Panc1 (cell line): ENCODE results near the gene TRIM14.

Experiments used
- POLR2AphosphoS5 ChIP-seq: IDR thresholded peaks from 2 replicates; pipeline ENCODE4 v1.6.1; 2012; ENCODE audit warnings: mild to moderate bottlenecking, low read depth, low read length, moderate library complexity
- SIN3A ChIP-seq: IDR thresholded peaks from 2 replicates; pipeline ENCODE4 v1.6.1; 2012; ENCODE audit warnings: low read depth, mild to moderate bottlenecking, low read length, moderate library complexity, borderline replicate concordance; ENCODE audit not compliant: insufficient read depth
- TCF7L2 ChIP-seq: IDR thresholded peaks from 2 replicates; pipeline ENCODE4 v1.6.1; 2011; ENCODE audit warnings: mild to moderate bottlenecking, low read depth, low read length, inconsistent platforms
- TF ChIP-seq, protein P1 (sequence below): fragments of 450-650 bp; IDR thresholded peaks from 2 replicates; pipeline ENCODE4 v1.5.1; 2017; ENCODE audit warnings: mild to moderate bottlenecking
- TF ChIP-seq, protein P2 (sequence below), 2 experiments: IDR thresholded peaks; 2 replicates each; pipeline ENCODE4 v1.6.1; 2011 to 2012; ENCODE audit warnings: low read depth in 2 of 2, control low read depth in 1 of 2, low read length in 1 of 2, mild to moderate bottlenecking in 1 of 2, moderate library complexity in 1 of 2; ENCODE audit not compliant: insufficient read depth in 1 of 2

DNA sequence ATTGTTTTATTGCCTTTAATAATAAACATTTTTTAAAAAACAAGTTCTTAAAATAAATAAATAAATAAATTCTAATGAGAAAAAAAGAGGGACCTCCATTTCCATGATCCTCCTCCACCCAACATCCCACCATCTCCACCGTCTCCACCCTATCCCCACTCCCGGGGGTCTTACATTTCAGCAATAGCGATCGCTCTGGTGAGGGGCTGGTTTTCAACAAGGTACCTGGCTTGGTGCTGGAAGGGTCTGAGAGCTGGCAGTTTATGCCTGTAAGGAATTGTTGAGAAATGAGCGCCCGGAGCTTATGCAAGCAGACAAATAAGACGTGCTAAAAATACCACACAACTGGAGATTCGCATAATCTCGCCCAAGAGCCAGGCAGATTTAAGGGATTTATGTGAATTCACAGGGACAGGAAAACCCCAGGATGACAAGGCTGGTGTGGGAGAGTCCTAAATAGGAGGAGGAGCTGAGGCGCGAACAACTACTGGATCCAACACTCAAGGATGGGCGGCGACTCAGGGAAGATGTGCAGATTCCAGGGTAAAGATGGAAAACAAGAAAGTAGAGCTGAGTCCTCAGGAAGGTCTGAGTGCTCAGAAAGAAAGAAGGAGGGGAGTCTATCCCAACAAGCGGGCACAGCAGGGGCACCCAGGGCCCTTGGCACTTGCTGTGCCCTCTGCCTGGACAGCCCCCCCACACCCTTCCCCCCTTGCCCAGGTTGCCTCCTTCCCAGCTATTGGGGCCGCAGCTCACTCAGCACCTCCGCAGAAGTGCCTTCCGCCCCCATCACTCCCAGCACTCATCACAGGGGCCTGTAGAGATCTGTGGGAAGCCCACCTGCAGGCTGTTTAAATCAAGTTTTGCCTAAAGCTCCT lies 27.0 kb downstream of the TRIM14 start:
- TF ChIP-seq POLR2AphosphoS5 (no peak), TCF7L2 (no peak), SIN3A (no peak)
- TF ChIP-seq, protein P1, sequence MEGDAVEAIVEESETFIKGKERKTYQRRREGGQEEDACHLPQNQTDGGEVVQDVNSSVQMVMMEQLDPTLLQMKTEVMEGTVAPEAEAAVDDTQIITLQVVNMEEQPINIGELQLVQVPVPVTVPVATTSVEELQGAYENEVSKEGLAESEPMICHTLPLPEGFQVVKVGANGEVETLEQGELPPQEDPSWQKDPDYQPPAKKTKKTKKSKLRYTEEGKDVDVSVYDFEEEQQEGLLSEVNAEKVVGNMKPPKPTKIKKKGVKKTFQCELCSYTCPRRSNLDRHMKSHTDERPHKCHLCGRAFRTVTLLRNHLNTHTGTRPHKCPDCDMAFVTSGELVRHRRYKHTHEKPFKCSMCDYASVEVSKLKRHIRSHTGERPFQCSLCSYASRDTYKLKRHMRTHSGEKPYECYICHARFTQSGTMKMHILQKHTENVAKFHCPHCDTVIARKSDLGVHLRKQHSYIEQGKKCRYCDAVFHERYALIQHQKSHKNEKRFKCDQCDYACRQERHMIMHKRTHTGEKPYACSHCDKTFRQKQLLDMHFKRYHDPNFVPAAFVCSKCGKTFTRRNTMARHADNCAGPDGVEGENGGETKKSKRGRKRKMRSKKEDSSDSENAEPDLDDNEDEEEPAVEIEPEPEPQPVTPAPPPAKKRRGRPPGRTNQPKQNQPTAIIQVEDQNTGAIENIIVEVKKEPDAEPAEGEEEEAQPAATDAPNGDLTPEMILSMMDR = no peak
- TF ChIP-seq, protein P2, sequence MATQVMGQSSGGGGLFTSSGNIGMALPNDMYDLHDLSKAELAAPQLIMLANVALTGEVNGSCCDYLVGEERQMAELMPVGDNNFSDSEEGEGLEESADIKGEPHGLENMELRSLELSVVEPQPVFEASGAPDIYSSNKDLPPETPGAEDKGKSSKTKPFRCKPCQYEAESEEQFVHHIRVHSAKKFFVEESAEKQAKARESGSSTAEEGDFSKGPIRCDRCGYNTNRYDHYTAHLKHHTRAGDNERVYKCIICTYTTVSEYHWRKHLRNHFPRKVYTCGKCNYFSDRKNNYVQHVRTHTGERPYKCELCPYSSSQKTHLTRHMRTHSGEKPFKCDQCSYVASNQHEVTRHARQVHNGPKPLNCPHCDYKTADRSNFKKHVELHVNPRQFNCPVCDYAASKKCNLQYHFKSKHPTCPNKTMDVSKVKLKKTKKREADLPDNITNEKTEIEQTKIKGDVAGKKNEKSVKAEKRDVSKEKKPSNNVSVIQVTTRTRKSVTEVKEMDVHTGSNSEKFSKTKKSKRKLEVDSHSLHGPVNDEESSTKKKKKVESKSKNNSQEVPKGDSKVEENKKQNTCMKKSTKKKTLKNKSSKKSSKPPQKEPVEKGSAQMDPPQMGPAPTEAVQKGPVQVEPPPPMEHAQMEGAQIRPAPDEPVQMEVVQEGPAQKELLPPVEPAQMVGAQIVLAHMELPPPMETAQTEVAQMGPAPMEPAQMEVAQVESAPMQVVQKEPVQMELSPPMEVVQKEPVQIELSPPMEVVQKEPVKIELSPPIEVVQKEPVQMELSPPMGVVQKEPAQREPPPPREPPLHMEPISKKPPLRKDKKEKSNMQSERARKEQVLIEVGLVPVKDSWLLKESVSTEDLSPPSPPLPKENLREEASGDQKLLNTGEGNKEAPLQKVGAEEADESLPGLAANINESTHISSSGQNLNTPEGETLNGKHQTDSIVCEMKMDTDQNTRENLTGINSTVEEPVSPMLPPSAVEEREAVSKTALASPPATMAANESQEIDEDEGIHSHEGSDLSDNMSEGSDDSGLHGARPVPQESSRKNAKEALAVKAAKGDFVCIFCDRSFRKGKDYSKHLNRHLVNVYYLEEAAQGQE (IDR thresholded peaks at IDR 0.05; ENCODE audit: insufficient read depth in 1 of 2, low read depth in 2 of 2, low read length in 1 of 2) = no peak
